Thoracic aorta endothelial cell (primary cell): ENCODE results near the gene CATSPER4. TPM values are rescaled to one million over a fixed set of nuclear protein-coding genes. Genes with fewer than 3 reads are reported as not detected.

Experiments
- total RNA-seq: library from RNA; depleted of rRNA; stranded (reverse); fragments of >200 nt; gene quantifications from 2 replicates; pipeline ENCODE4 v1.2.3, GENCODE V29; 2012

The CATSPER4 gene
- total RNA-seq = not detected in 2 replicates

GRCh38 chr1:26190373-26190987 is at the start of gene CATSPER4:
CATSPER4 (plus strand) TSS chr1:26190602; CDS start chr1:26190628, 26 bp downstream.

DNA sequence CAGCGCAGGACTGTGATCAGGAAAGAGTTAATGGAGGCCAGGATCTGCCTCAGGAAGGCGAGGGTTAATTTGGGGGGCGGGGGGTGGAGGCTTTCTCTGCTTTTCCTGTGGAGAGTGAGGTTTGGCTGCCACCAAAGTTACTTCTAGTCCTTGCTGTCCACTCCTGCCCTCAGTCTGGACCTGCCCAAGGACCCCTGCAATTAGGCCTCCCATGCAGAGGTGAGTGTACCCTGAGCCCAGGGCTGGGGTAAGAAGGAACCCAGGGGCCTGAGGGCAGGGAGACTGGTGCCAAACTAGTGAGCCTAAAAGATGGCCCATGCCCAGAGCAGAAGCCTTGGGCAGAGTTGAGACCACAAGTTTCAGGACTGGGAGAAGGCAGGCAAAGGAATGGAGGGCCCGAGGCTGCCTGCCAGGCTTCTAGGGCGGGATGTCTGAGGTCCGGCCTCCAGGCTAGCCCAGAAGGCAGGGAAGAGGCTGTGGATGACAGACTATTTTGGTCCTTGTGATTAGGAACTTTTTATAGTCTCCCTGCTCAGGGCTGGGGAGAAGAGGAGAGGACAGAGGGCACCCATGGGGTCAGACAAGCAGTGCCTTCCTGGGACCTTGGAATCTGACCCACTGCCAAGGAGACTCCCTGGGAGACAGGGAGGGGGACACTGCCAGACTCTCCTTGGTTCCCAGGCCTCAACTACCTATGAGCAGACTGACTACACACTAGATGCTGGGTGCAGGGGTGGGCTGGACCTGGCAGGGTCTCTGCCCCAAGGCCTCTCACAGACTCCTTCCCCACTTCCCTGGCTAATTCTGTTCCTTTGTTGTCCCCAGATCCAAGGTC is 31.3 kb upstream of the CATSPER4 start, which contains the start of gene FAM110D:
FAM110D (plus strand) TSS at position 172 of the 835 bp plus-strand sequence. CDS start 2,213 bp downstream, outside the sequence.

GRCh38 chr1:26168410-26169197 is 21.8 kb upstream of the CATSPER4 start, which contains the start of gene C1orf232:
C1orf232 (minus strand) TSS chr1:26168963; CDS start chr1:26168499, 464 bp downstream.

GRCh38 chr1:26169669-26170471 is 20.5 kb upstream of the CATSPER4 start, which contains the start of gene ZNF593:
ZNF593 (plus strand) TSS chr1:26169908; CDS start chr1:26169984, 76 bp downstream.

GRCh38 chr1:26171084-26172072 is 19.0 kb upstream of the CATSPER4 start, which contains the start of gene ZNF593OS:
ZNF593OS (minus strand) TSS chr1:26171832; CDS start chr1:26171661, 171 bp downstream.

DNA sequence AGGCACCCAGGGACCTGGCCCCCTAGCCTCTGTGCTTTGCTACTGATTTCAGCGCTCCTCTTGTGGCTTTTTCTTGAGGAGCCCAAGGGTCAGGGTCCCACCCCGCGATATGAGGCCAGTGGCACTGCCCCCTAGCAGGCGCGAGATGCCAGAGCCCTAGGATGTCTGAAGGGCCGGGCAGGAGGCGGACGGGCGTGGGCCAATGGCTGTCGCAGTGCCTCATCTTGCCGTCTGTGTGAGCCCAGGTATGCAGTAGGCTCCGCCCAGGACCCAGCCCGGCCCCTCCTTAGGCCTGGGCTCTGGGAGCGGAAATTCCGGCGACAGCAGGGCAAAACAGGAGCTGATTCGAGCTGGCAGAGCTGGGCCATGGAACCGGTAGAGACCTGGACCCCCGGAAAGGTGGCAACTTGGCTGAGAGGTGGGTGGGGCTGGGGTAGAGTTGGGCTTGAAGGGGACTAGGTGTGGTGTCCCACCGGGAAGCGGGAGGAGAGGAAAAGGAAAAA is 13.2 kb upstream of the CATSPER4 start, which contains the start of gene CNKSR1:
CNKSR1 (plus strand) TSS at position 310 of the 503 bp plus-strand sequence; CDS start at position 367, 57 bp downstream.

GRCh38 chr1:26233903-26234643 is 43.7 kb downstream of the CATSPER4 start, which contains the start of gene CEP85:
CEP85 (plus strand) TSS chr1:26234200; CDS start chr1:26239784, 5,584 bp downstream.

Other genes with a start within 250 kb of the CATSPER4 start
- 5.7 and 7.0 TPM in 2 replicates for gene PAFAH2, start 192.5 kb upstream of the CATSPER4 start, total RNA-seq
- gene EXTL1, start 168.8 kb upstream of the CATSPER4 start, total RNA-seq = under 0.01 TPM in 2 replicates
- not detected in 2 replicates for gene SLC30A2, start 144.5 kb upstream of the CATSPER4 start, total RNA-seq
- gene TRIM63, start 123.0 kb upstream of the CATSPER4 start, total RNA-seq = not detected in 2 replicates
- gene PDIK1L, start 78.8 kb upstream of the CATSPER4 start, total RNA-seq = 8.9 and 9.4 TPM in 2 replicates
- gene FAM110D, start 31.5 kb upstream of the CATSPER4 start, total RNA-seq = 0.66 and 2.7 TPM in 2 replicates
- gene C1orf232, start 21.6 kb upstream of the CATSPER4 start, total RNA-seq = not detected in 2 replicates
- gene ZNF593, start 20.7 kb upstream of the CATSPER4 start, total RNA-seq = 20.2 and 21.7 TPM in 2 replicates
- gene ZNF593OS, start 18.8 kb upstream of the CATSPER4 start, total RNA-seq = not detected in 2 replicates
- 0.13 TPM in 1 of 2 replicates, not detected in the other for gene CNKSR1, start 13.1 kb upstream of the CATSPER4 start, total RNA-seq
- gene CEP85, start 43.6 kb downstream of the CATSPER4 start, total RNA-seq = 11.3 and 17.1 TPM in 2 replicates
- 33.6 and 41.1 TPM in 2 replicates for gene SH3BGRL3, start 89.5 kb downstream of the CATSPER4 start, total RNA-seq
- gene UBXN11, start 116.0 kb downstream of the CATSPER4 start, total RNA-seq = 2.7 and 4.5 TPM in 2 replicates
- gene CD52, start 127.4 kb downstream of the CATSPER4 start, total RNA-seq = not detected in 2 replicates
- not detected in 2 replicates for gene CRYBG2, start 163.5 kb downstream of the CATSPER4 start, total RNA-seq
- not detected in 2 replicates for gene ZNF683, start 182.1 kb downstream of the CATSPER4 start, total RNA-seq
- gene LIN28A, start 220.2 kb downstream of the CATSPER4 start, total RNA-seq = not detected in 2 replicates
- gene DHDDS, start 241.7 kb downstream of the CATSPER4 start, total RNA-seq = 58.9 and 68.2 TPM in 2 replicates